ENCODE measurements around the gene GOLM1. TPM values are rescaled to one million over a fixed set of nuclear protein-coding genes. Genes with fewer than 3 reads are reported as not detected.
"Not testable (repeated sequence)": the region's sequence is repeated elsewhere in the genome, so short reads cannot be mapped to it uniquely, and the experiment has no call there.

The GOLM1 gene
- total and polyA plus RNA-seq, 9 of the 15 experiments (the other 6 are each of a cell fraction or from before 2014, with no cell fraction given) = 0.09 to 0.96 (median 0.40) TPM; not detected in 4

DNA sequence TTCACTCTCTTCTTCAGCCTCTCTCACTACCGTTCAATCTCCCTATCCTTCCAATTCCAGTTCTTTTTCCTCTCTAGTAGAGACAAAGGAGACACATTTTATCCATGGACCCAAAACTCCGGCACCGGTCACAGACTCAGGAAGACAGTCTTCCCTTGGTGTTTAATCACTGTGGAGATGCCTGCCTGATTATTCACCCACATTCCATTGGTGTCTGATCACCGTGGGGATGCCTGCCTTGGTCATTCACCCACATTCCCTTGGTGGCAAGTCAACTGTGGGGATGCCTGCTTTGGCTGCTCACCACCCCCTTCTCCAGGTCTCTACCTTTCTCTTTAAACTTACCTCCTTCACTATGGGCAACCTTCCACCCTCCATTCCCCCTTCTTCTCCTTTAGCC, 47.3 kb upstream of the GOLM1 start:
- H3K4me1 ChIP-seq (replicated peaks in 1 of 2; ENCODE audit: control insufficient read depth in 2 of 2, insufficient read depth in 2 of 2, low read length in 2 of 2); H3K9me3 ChIP-seq (replicated peaks; ENCODE audit: control insufficient read depth, insufficient read depth, low read depth, low read length); H3K79me2 ChIP-seq (ENCODE audit: control insufficient read depth, insufficient read depth, low read length); H3K9ac ChIP-seq (ENCODE audit: insufficient read depth in 1 of 2, low read depth in 2 of 2, low read length in 2 of 2); H3K4me2 ChIP-seq (ENCODE audit: insufficient read depth, low read length); CTCF ChIA-PET (ENCODE audit: low intra/inter-chr PET ratio); H3K4me3 ChIP-seq; ATAC-seq; H3K36me3 ChIP-seq (ENCODE audit: control insufficient read depth, insufficient read depth, low read length); H4K20me1 ChIP-seq (replicated peaks; ENCODE audit: control insufficient read depth, insufficient read depth, low read length); DNase-seq (ENCODE audit: extremely low read depth in 1 of 4, low spot score in 3 of 4); FAIRE-seq; POLR2A ChIA-PET; H3K27me3 ChIP-seq (ENCODE audit: control insufficient read depth in 2 of 2, insufficient read depth in 2 of 2, low read length in 2 of 2); H3K27ac ChIP-seq (ENCODE audit: extremely low read depth, low read depth, low read length); BruUV-seq (replicated peaks); in situ Hi-C loops (cut with MboI); intact Hi-C loops (cut with micrococcal nuclease); H3K9me1 ChIP-seq (ENCODE audit: control insufficient read depth, insufficient read depth, low read length); H2AFZ ChIP-seq (ENCODE audit: low read depth, low read length): not testable (repeated sequence)
- 4% methylated on average over 4 of the region's 4 CpGs for WGBS (ENCODE audit: insufficient coverage, low coverage, missing lambda C conversion rate)

DNA sequence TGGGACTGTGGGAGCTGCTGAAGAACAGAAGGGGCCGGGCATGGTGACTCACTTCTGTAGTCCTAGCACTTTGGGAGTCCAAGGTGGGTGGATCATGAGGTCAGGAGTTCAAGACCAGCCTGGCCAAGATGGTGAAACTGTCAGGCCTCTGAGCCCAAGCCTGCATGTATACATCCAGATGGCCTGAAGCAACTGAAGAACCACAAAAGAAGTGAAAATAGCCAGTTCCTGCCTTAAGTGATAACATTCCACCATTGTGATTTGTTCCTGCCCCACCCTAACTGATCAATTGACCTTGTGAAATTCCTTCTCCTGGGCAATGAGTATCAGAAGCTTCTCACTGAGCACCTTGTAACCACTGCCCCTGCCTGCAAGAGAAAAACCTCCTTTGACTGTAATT, 46.6 kb upstream of the GOLM1 start:
- H3K9me3 ChIP-seq (replicated peaks; ENCODE audit: control insufficient read depth, insufficient read depth, low read depth, low read length); CTCF ChIA-PET (ENCODE audit: low intra/inter-chr PET ratio); H3K4me1 ChIP-seq (replicated peaks in 1 of 2; ENCODE audit: control insufficient read depth in 2 of 2, insufficient read depth in 2 of 2, low read length in 2 of 2); H3K4me2 ChIP-seq (ENCODE audit: insufficient read depth, low read length); H3K79me2 ChIP-seq (ENCODE audit: control insufficient read depth, insufficient read depth, low read length); H4K20me1 ChIP-seq (replicated peaks; ENCODE audit: control insufficient read depth, insufficient read depth, low read length); H3K27ac ChIP-seq (ENCODE audit: extremely low read depth, low read depth, low read length); ATAC-seq; H3K36me3 ChIP-seq (ENCODE audit: control insufficient read depth, insufficient read depth, low read length); H2AFZ ChIP-seq (ENCODE audit: low read depth, low read length); H3K4me3 ChIP-seq; BruUV-seq (replicated peaks); intact Hi-C loops (cut with micrococcal nuclease); DNase-seq (ENCODE audit: extremely low read depth in 1 of 4, low spot score in 3 of 4); H3K27me3 ChIP-seq (ENCODE audit: control insufficient read depth in 2 of 2, insufficient read depth in 2 of 2, low read length in 2 of 2); FAIRE-seq; H3K9ac ChIP-seq (ENCODE audit: insufficient read depth in 1 of 2, low read depth in 2 of 2, low read length in 2 of 2); POLR2A ChIA-PET; H3K9me1 ChIP-seq (ENCODE audit: control insufficient read depth, insufficient read depth, low read length); in situ Hi-C loops (cut with MboI): not testable (repeated sequence)
- WGBS (ENCODE audit: insufficient coverage, low coverage, missing lambda C conversion rate) = 0% methylated on average over 1 of the region's 1 CpG

All from K562 (cell line).